ENCODE measurements around the gene CPT1C.
A peak's percentile ranks its signal among the peaks of the same experiment; 100 is the strongest.

CPT1C gene

GRCh38 chr19:49684251-49684982 is 6.5 kb upstream of the CPT1C start:
- DNase-seq, result peak in 1 of 2 experiments; percentile 8

- no peak for DNase-seq
Observed at GRCh38 chr19:49684983-49685553, 5.8 kb upstream of the CPT1C start.

GRCh38 chr19:49685845-49686332 is 5.0 kb upstream of the CPT1C start:
- no peak for DNase-seq

GRCh38 chr19:49686503-49687088 is 4.3 kb upstream of the CPT1C start:
- no peak for DNase-seq

DNA sequence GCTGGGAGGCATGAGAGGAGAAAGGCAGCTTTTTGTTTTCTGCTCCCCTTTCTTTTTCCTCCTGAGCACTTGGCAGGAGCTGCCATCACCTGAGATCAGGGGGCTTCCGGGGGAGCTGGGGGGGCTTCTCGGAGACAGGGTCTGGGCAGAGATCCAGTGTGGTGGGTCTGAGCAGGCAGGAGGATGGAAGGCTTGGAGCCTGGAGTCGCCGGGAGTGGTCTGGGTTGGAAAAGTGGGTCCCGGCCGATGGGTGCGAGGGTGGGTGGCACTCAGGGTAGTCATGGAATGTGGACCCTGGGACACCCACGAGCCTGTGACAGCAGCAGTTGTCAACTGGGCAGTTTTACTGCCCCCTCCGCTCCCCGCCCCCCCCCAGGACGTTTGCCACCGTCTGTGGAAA is 3.8 kb upstream of the CPT1C start:
- no peak for DNase-seq

- no peak for DNase-seq
Observed at GRCh38 chr19:49687566-49688316, 3.2 kb upstream of the CPT1C start.

DNA sequence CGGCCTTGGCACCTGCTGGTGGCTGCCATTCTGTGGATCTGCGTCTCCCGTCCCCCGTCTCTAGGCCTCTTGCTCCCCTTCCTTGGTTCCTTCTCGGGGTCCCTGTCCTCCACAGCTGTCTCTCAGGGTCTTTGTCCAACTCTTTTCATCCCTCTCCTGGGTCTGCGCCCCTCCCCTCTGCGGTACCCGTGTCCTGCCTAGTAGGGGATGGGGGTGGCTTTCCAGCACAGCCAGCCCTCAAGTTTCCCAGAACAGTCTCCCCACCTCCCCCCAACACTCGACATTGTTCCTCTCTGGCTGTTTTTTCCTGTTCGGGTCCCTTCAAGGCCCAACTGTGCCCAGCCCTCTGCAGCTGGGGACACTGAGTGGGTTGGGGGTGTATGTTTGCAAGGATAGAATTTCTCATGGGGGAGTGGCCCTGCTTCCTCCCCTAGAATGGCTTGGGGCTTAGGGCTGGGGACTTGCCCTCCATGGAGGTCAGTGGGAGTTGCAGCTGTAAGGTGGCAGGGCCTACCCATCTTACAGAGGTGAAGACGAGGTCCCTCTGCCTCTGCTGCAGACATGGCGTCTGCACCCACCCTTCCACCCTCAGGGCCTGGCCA is 2.3 kb upstream of the CPT1C start:
- DNase-seq, result no peak

- no peak for DNase-seq
Observed at GRCh38 chr19:49689133-49690078, 1.5 kb upstream of the CPT1C start, which contains the start of gene ADM5. Gene ADM5, plus strand, starts transcription at chr19:49689594. Its CDS starts 244 bp downstream, at chr19:49689838.

GRCh38 chr19:49690079-49690655 is 749 bp upstream of the CPT1C start:
- DNase-seq, result no peak

DNA sequence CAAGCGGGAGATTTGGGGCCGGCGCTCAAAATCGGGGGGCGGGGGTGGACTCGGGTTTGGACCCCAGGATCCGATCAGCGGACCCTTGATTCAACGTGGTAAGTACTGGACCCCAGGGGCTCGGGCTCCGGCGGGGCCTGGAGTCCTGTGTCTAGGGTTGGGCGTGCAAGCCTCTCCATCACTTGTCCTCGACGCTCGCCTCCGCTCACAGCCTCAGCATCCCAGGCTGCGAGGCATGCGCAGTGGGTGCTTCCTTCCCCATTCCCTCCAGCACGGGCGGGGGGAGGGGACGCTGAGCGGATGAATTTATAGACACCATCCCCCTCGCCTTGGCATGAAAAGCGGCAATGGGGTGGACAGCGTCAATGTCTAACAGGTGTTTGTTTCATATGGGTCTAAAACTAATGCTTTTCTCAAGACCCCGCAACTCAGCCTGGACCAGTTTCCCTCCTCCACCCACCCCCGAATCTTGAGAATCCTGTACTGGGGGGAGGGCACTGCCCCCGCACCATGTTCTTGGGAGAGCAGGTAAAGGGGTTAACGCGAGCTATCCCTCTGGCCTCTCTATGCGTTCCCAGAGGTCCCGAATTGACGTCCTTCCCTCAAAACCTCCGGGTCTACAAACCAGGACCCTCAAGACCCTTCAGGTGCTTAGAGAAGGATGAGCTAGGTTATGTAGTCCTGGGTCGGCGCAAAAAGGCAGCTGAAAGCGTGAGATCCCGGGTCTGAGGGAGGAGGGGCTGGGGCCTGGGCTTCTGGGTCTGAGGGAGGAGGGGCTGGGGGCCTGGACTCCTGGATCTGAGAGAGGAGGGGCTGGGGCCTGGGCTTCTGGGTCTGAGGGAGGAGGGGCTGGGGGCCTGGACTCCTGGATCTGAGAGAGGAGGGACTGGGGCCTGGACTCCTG is 579 bp downstream of the CPT1C start:
- DNase-seq, result no peak

- no peak for DNase-seq
Observed at GRCh38 chr19:49692147-49692506, 1.2 kb downstream of the CPT1C start.

DNA sequence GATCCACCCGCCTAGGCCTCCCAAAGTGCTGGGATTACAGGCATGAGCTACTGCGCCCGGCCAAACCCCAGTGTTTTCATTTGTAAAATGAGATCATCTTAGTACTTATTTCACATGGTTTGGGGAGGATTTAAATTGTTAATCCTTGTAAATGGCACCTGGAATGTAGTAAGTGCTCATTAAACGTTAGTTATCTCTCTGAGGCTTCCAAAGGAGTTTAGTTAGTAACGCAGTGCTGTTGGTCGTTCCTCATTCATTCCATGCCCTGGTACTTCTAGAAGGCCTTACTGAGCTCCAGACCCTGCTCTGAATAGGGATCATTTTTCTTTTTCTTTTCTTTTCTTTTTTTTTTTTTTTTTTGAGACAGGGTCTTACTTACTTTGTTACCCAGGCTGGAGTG is 5.2 kb downstream of the CPT1C start:
- DNase-seq, result no peak

GRCh38 chr19:49696865-49697264 is 5.9 kb downstream of the CPT1C start:
- DNase-seq, result no peak

DNA sequence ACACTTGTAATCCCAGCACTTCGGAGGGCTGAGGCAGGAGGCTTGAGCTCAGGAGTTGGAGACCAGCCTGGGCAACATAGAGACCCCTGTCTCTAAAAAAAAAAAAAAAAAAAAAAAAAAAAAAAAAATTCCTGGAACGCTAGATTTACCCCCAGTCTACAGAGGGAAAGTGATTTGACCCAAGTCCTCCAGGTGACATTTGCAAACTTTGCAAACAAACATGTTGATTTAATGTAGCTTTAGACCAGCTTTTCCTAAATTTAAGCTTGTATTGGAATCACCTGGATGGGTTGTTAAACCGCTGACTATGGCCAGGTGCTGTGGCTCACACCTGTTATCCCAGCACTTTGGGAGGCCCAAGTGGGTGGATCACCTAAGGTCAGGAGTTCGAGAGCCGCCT is 8.4 kb downstream of the CPT1C start:
- no peak for DNase-seq

GRCh38 chr19:49700563-49700962 is 9.6 kb downstream of the CPT1C start:
- no peak for DNase-seq

DNA sequence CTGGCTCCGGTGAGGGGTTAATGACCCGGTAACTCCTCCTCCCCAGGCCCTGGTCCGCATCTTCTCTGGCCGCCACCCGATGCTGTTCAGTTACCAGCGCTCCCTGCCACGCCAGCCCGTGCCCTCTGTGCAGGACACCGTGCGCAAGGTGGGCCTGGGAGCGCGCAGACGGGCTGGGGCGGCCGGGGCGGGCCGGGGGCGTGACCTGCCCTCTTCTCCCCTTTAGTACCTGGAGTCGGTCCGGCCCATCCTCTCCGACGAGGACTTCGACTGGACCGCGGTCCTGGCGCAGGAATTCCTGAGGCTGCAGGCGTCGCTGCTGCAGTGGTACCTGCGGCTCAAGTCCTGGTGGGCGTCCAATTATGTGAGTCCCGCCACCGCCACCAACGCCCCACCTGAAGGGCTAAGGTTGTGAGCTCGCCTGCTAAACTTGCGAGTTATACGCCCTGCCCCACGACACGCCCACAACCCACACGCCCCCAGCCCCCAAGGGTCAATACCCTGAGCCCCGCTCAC is 10.4 kb downstream of the CPT1C start:
- DNase-seq, result no peak

DNA sequence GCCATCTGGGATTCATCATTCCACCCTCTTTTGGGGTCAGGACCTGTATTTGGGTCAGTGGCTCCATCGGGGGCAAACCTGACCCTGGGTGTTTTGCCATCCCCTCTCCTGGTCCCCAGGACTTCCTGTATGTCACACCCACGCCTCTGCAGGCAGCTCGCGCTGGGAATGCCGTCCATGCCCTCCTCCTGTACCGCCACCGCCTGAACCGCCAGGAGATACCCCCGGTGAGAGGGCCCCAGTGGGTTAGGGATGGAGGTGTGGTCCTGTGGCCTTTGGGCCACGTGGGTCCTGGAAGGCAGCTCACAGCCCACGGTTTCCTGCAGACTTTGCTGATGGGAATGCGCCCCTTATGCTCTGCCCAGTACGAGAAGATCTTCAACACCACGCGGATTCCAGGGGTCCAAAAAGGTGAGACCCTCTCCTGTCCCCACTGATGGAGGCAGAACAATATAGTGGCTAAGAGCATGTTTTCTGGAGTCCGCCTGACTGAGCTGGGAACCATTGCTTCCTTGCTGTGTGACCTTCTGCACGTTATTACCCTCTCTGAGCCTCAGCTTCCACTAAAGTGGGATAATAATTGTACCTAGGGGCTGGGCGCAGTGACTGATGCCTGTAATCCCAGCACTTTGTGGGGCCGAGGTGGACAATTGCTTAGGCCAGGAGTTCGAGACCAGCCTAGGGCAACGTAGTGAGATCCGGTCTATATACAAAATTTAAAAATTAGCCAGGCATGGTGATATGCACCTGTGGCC is 14.1 kb downstream of the CPT1C start:
- DNase-seq, result no peak

GRCh38 chr19:49705919-49706318 is 15.0 kb downstream of the CPT1C start:
- no peak for DNase-seq

DNA sequence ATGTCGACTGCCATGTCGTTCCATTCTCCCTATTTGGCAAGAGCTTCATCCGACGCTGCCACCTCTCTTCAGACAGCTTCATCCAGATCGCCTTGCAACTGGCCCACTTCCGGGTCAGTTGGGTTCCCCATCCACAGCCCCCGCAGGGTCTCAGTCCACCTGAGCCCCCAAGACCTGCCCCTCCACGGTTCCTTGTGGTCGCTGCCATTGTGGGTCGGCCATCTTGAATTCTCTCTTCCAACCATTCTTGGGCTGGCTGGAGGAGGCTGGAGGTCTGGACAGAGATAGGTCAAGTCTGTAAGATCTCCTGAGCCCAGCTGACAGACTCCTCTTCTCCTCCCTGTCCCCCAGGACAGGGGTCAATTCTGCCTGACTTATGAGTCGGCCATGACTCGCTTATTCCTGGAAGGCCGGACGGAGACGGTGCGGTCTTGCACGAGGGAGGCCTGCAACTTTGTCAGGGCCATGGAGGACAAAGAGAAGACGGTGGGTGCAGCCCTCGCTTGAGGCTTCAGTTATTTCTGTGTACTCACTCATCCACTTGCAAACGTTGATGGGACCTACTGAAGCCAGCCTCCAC is 19.5 kb downstream of the CPT1C start:
- DNase-seq, result no peak
